GM15510 (cell line): ENCODE data around the gene SPSB4.

ENCODE experiments used
- POLR2A ChIP-seq: IDR thresholded peaks from 3 replicates; pipeline ENCODE4 v1.6.1; 2011; ENCODE audit warnings: borderline replicate concordance; ENCODE audit not compliant: insufficient read length; ENCODE audit errors: extremely low read depth

Gene SPSB4

DNA sequence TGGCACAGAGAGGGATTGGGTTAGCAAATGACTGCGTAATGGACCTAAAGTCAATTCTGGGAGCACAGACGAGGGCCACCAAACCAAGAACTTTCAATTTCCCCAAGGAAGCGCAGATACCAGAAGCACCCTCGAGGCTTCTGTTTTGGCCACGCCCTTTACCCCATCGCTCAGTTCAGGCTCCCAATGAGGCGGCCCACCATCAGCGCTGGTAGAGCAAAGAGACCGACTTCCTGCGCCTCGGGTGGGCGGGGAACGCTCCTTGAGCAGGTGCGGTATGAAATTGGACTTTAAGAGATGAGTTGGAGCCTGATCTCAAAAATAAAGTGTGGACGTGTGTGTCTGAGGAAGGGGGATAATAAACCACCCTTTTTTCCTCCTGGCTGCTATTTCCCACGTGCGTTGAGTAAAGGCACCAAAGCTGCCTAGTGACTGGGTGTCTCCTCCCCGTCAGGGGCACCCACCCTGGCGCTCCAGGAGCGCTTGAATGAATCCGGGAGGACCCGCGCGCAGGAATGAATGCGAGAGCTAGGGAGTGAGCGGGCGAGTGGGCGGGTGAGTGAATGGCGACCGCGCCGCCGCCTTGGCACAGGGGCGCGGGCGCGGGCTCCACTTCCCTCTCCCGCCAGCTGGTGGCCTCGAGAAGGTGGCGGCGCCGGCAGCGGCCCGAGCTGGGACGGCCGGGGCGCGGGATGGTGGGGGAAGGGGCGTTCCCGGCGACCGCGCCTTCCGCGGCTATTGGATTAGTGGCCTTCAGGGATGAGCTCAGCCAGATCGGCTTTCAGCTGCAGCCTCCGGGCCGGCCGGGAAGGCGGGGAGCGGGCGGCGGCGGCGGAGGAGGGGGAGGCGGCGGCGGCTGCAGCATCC lies at the start of gene SPSB4:
Gene SPSB4, plus strand, starts transcription at position 772 of the 867 bp plus-strand sequence. CDS start 14,758 bp downstream, outside the sequence.
- TF ChIP-seq POLR2A, result no peak

DNA sequence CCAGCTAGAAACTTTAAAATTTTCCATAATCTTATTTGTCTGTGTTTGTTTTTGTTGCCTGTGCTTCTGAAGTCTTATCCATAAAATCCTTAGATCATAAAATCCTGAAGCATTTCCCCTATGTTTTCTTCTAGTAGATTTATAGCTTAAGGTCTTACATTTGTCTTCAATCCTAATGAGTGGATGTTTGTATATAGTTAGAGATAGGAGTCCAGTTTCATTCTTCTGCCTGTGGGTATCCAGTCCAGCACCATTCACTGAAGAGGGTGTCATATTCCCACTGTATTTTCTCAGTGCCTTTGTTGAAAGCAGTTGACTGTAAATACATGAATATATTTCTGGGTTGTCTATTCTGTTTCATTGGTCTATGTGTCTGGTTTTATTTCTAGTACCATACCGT lies 44.8 kb upstream of the SPSB4 start:
- TF ChIP-seq POLR2A, result no peak

DNA sequence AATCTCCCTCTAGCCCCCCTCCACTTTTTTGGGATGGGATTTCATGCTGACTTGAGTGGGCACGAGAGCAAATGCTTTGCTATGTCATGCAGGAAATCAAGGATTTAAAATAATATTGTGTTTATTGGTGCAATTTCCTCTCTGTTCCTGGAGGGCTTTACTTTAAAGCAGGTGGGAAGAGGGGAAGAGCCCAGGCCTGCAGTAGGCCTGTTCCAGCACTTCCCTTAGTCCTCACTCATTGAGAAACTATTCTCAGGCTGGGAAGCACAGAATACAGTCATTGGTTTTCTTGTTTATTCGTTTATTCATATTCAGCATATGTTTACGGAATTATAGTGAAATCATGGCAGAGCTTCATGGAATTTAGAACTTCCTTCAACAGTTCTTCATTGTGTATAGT lies 41.7 kb upstream of the SPSB4 start:
- no peak for TF ChIP-seq POLR2A

DNA sequence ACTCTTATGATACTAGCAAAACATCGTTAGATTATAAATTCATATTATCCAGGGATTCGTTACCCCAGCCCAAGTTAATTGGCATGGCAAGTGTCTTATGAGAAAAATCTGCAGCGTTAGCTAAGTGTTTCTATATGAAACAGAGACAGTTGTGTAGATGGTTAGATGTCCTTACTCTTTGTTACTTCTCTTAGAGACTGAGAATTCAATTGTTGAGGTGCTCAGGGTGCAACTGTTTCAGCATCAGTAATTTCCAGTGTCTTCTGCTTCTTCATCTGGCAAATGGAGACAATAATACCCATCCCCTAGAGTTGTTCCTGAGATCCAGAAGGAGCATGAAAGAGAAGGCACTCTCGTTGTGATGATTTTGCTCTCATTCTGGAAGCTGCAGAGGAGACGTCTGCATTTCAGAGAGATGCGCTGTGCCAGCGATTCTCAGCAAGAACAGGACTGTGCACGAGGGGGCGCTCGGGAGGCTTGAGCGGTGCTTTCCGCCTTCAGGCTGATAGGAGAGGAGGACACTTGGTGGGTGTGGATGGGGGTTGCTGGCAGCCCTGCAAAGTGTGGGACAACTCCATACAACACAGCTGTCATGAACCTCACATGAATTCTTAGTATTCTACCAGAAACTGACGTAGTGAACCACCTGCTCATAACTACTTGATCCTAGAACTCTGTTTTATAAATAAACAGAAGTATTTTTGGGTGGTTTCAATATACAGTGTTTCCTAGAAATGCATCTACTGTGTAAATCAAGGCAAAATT lies 39.7 kb upstream of the SPSB4 start:
- no peak for TF ChIP-seq POLR2A

DNA sequence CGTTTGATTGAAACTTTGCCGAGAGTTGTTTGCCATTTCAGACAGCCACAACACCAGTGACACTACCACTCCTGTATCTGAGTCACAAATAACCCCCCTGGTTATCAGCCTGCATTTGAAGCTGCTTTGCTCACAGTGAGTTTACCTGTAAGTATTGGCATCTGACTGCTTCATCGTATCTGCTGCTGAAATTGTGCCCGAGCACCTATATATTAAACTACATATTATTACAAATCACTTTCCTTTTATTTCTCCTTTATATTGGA lies 39.2 kb upstream of the SPSB4 start:
- no peak for TF ChIP-seq POLR2A

DNA sequence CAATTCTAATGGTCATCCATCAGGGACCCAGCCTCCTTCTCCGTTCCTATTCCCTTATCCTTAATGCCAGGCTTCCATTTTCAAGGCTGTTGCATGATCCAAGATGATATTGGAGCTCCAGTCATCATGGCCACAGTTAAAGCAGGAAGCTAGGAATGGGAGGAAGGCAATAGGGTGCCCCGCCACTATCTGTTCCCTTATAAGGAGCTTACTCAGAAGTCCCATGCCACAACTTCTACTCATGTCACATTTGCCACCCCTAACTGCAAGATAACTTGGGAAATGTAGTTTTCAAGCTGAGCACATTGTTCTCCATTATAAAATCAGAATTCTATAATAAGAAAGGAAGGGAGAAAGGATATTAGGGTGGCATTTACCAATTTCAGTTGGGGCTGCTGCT lies 38.6 kb upstream of the SPSB4 start:
- no peak for TF ChIP-seq POLR2A

DNA sequence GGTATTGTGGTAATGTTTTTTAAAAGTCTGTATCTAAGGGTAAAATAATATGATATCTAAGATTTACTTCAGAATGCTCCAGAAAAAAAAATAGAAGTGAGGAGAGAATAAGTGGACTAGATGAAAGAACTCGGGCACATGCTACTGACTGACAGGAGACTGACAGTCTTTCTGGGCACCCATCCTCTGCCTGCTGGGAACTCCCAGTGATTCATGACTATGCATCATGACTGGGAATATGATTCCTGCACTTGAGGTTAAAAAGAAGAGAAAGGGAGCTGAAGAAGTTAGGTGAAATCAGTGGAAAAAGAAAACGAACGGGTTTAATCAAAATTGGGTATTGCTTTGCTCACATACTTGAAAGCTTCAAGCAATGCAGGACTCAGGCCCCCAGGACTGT lies 35.7 kb upstream of the SPSB4 start:
- no peak for TF ChIP-seq POLR2A

DNA sequence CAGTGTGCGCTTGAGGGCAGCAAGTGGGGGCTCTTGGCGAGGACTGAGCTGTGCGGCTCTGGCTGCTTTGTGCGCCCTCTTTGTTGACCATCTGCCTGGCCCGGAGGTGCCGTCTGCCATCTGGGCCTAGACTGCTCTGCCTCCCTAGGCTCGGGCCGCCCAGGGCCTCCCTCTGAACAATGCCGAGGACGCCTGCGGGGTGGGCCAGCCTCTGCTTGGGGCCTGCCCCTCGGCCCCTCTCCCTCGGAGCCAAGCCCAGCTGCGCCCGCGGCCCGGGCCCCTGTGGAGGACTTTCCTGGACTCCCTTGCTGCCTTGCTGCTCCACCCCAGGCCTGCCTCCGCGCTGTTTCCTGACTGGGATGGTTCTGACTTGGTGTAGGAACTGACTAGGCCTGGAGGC lies 31.9 kb upstream of the SPSB4 start:
- TF ChIP-seq POLR2A, result no peak

DNA sequence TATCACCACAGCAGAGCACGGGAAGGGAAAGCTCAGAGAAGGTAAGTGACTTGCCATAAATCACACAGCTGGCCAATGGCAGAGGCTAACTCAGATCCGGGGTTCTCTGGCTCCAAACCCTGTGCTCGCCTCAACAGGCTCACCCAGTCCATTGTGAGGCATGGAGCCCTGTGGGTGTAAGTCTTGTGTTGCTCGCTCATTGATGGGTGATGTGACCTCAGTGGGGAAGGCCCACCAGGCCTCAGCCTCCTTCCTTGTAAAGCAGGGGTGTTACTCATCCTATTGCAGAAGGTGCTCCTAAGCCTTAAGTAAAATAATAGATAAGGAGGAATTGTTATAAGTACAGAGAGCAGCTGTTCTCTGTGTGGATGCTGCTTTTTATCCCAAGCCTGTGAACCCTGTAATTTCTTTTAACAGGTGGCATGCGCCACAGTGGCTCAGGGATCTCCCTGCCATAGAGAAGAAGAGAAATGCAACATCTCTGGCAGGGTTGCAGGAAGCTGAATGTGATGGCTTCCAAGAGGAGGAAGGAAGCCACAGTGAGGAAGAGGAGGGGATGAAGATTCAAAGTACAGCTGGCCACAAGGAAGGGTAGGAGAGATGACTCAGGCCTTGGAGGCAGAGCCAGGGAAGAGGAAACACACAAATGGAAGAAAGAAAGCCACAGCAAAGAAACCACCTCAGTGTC lies 30.9 kb upstream of the SPSB4 start:
- no peak for TF ChIP-seq POLR2A

DNA sequence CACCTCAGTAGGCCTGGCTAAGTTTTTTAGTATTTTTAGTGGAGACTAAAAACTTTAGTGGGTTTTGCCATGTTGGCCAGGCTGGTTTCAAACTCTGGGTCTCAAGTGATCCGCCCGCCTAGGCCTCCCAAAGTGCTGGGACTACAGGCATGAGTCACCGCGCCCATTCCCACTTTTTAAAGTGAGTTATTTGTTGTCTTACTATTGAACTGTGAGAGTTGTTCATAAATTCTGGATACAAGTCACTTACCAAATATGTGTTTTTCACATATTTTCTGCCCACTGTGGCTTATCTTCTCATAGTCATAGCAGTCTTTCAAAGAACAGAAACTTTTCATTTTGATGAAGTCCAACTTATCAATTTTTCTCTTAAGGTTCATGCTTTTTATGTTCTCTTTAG lies 29.9 kb upstream of the SPSB4 start:
- TF ChIP-seq POLR2A, result no peak

DNA sequence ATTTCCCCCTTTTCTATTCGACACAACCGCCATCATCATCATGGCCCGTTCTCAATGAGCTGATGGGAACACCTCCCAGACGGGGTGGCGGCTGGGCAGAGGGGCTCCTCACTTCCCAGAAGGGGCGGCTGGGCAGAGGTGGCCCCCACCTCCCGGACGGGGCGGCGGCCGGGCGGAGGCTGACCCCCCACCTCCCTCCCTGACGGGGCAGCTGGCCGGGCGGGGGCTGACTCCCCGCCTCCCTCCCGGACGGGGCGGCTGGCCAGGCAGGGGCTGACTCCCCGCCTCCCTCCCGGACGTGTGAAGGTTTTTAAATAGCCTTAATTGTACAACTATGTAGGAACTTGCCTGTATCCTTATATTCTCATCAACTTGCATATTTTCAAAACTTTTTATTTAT lies 20.9 kb upstream of the SPSB4 start:
- no peak for TF ChIP-seq POLR2A

DNA sequence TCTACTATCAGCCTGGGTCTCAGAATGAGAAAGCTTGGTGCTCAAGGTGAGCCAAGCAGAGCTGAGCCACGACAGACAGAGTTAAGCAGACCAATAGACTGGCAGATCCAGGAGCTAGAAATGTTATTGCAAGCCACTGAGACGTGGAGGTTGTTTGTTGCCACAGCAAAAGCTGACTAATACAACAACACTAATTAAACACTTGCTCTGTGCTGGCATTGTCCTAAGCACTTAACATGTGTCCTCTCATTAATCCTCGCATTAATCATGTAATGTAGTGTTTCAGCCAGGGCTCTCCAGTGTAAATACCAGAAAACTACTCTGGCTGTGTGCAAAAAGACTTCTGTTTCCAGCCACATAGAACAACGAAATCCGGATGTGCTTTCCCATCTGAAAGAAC lies 11.6 kb upstream of the SPSB4 start:
- no peak for TF ChIP-seq POLR2A

DNA sequence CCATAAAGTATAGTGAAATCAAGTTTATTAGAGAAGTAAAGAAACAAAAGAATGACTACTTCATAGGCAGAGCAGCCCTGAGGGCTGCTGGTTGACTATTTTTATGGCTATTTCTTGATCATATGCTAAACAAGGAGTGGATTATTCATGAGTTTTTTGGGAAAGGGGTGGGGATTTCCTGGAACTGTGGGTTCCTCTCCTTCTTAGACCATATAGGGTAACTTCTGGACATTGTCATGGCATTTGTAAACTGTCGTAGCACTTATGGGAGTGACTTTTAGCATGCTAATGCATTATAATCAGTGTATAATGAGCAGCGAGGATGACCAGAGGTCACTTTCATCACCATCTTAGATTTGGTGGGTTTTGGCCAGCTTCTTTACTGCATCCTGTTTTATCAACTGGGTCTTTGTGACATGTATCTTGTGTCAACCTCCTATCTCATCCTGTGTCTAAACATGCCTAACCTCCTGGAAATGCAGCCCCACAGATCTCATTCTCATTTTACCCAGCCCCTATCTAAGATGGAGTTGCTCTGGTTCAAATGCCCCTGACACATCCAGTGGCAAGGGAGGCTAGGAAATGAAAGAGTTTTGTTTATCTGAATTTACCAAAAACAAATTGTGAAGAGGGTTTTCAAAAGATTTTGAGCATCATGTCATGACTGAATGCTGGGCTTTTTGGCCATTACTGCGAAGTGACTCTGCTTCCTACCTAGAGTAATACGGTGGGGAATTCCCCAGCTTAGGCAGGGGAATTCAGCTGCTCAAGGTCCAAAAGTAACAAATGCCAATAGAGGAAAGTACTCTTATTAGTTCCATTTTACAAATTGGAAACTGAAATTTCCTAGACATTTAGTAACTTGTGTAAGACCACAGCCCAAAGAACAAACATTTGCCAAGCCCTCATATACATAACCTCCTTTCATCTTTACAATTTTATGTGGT lies 6.2 kb upstream of the SPSB4 start:
- TF ChIP-seq POLR2A, result no peak

DNA sequence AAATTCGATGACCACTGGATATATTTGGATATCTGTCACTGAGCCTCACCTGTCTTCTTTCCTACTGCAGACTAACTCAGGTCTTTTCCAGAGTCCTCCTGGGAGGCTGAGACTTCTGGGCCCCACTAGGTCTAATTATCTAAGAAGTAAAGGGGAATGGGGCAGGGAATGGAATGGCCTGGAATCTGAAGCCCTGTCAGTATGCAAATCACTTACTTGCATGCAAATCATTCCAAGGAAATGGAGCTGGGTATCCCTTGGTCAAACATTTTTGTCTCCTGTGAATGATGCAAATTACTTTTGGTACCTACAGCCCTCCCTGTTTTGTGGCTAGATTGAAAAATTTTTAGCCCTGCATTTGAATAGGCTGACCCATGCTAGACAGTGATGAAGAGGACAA lies 5.3 kb upstream of the SPSB4 start:
- TF ChIP-seq POLR2A, result no peak
